GM18907 (cell line): ENCODE measurements around the gene CD55.
"Not testable (repeated sequence)": the region's sequence is repeated elsewhere in the genome, so short reads cannot be mapped to it uniquely, and the experiment has no call there.

Source experiments
- ATAC-seq: cut with Tn5 transposase; IDR thresholded peaks from one replicate; pipeline ENCODE4 v1.9.1; 2021; ENCODE audit warnings: mild to moderate bottlenecking, moderate library complexity; ENCODE audit not compliant: unreplicated experiment

The CD55 gene

DNA sequence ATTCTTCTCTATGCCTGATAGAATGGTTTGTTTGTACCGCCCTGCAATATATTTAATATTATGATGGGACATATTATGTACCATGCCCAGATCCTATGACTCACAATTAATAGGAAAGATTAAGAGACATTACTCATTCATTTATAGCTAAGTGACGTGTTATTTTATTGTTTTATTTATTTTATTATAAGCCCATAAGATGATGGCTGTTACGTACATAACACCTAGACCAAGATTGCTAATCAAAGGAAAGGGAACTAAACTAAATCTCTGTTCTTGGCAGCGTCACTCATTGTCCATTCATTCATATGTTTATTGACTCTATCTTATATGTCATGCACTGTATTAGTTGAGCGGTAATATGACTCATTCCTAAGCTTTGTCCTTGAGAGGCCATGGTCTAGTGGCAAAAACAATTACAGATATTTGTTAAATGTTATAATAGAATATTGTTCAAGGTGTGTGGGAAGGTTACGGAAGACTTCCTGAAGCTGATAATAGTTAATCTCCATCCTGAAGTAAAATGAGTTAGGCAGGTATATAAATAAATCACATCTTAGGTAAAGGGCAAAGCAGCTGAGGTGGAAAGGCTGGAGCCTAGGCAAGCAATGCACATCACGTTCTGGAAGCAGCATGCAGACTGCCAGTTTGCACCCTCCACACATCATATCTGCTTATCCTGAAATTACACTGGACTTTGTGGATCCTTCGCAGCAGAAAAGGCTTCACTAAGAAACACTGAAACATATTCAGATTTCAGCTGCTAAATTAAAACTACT is 16.6 kb upstream of the CD55 start:
- no peak for ATAC-seq

DNA sequence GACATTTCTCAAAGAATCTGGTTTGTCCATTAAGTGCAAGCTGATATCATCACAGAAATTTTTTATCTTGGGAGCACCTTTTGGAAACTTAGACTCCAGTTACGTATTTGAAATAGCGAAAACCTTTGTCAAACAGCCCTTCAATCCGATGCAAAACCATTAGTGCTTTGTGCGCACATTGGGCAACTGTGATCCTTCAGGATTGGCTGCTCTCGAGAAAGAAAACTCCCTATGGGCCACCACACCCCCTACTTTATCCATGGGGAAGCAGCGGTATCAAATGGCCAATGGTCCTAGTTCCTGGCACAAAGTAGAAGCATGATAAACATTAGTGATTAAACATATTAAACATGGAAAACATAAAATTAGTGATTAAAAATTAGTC is 16.0 kb upstream of the CD55 start:
- ATAC-seq: no peak

DNA sequence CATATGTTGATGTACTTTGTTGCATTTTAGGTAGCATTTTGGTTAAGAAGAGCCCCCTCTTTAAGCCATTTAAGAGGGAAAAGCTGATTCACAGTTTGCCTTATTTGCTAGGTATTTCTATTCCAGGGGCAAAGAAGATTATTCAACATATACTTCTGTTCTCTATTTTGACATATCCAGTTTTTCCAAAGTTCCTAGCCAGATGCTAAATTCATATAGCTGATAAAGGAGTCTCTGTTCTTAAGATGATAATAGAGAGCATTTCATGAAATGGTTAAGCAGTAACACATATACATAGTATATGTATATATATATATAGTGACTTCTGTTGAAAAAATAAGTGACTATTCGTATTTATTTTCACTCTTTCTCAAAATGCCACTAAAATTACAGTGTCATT is 15.5 kb upstream of the CD55 start:
- no peak for ATAC-seq

DNA sequence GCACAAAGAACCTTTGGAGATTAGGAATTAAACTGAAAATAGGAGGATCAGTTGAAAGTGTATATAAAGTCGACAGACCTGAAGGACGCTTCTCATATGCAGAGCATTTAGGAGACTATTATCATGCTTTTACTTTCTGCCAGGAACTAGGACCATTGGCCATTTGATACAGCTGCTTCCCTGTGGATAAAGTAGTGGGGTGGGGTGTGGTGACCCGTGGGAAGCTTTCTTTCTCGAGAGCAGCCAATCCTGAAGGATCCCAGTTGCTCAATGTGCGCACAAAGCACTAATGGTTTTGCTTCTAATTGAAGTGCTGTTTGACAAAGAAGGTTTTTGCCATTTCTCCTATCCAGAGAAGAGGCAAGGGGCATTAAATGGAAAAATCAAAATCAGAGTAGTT is 14.9 kb upstream of the CD55 start:
- no peak for ATAC-seq

DNA sequence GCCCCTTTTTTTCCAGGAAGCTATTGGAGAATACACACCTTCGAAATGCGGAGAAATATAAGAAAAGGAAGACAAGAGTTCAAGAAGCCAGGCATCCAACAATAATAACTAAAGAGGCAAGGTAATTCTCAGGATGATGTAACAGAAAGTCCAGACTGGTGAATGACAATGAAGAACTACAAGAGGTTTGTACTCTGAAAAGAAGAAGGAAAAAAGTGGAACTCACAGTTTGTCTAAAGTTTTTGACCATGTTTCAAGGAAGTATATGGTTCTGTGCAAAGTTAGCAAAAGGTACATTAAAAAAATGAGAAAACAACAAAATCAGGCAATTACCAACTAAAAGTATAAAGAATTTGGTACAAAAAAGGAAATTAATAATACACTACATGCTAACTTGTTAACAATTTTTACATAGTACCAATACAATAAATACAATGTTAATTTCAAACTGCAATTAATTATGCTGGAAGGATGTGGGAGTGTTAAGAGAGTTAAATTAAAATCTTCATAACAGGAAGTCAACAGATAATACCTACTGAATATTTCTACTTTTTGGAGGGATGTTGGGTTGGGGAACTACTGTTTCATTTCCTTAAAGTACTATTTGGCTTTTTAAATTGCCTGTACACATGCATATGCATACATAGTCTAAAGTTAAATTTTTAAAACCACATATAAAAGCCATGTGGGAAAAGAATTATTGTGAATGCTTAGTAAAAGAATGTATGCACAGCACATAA is 12.9 kb upstream of the CD55 start:
- ATAC-seq: no peak

DNA sequence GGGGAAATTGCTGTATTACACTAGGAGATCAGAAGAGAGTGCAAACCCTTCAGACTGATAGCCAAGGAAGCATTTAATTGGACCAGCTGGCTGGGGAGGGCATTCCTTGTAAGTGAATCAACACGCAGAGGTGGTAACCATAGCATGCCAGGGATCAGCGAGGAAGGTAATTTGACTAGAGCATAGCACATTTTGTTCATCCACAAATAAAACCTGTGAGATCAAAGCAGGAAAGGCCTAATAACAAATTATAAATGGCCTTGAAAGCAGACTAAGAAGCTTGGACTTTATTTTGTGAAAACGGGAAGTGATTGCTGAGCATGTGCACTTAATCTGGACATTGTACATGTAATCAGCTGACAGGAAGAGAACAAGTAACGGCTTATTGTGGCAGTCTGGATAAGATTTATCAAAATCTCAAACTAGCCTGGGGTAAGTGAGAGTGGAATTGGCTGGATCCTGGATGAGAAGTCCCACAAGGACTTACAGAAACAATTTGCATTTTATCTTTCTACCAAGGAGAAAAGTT is 11.7 kb upstream of the CD55 start:
- no peak for ATAC-seq

DNA sequence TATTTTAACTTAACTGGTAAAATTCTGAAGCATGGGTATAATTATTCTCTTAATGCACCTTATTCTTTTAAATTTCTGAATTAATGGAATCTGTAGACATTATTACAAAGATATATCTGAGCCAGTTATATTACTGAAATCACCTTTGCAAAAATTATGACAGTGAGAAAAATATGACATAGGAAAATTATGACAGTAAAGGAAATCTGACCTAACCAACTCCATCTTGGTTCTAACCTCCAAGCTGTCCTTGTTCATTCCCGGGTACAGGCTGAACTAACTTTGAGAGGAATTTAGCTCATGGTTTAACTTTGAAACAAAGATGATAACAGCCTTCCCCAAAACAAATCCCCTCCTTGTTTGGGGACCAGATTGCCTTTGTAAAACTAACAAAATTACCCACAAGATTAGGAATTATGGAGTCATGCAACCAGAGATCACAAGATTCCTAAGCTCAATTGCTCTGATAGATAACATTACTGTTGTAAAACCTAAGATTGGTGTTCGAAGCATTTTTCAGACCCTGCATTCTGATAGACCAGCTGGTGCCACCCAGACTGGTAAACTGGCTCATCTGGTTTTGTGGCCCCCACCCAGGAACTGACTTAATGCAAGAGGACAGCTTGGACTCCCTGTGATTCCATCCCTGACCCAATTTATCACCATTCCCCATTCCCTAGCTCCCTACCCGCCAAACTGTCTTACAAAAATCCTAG is 9.4 kb upstream of the CD55 start:
- ATAC-seq: no peak

DNA sequence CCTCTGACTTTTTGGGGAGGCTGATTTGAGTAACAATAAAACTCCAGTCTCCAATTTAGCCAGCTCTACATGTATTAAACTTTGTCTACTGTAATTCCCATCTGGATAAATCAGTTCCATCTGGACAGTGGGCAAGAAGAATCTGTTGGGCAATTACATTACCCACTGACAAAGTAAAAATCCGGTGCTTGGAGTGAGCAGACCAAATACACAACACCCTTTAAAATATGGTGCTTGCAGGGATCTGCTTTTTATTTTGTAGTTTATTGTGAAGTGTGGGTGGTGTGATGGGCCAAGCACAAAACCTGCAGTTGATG is 8.9 kb upstream of the CD55 start:
- no peak for ATAC-seq

DNA sequence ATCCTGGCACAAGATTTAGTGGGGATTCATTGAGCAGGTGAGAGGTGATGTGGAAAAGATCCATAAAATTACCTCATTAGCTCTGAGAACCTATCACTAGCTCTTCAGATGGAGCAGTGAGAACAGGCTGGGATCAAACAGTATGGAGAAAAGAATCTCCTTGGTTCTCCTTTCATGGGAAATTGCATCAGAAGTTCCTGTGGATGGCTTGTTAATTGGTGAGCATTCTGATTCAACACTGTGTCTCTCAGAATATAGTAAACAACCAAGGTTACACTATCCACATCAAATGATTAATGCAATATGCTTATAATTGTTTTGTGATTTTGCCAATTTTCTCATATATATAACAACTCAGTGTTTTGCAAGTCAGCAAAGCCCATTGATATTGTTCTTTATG is 8.3 kb upstream of the CD55 start:
- no peak for ATAC-seq

DNA sequence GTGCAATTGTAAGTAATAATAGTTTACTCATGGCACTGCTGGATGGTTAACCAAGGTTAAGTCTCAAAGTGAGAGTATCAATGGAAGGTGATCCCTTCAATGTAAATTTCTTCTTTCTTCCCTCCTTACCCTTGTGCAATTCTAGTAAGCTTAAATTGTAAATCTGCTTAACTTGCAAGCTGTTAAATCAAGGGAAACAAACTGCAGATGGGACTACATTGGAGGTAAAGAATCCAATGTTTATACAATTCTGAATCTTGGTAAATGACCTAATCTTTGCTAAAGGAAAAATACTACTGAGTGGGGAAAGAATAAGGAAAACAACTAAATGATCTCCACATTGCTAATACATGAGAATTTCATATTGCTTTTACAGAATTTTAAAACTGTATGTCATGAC is 6.7 kb upstream of the CD55 start:
- ATAC-seq: no peak

DNA sequence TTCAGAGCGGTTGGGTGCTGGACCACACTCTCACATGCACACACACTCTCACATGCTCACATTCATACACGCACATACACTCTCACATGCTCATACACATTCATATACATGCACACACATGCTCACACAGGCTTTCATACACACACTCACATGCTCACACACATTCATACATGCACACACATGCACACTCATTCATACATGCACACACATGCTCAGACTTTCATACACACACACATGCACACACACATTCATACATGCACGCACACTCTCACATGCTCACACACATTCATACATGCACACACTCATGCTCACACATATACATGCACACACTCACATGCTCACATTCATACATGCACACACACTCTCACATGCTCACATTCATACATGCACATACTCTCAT is 6.0 kb upstream of the CD55 start:
- ATAC-seq: no peak

DNA sequence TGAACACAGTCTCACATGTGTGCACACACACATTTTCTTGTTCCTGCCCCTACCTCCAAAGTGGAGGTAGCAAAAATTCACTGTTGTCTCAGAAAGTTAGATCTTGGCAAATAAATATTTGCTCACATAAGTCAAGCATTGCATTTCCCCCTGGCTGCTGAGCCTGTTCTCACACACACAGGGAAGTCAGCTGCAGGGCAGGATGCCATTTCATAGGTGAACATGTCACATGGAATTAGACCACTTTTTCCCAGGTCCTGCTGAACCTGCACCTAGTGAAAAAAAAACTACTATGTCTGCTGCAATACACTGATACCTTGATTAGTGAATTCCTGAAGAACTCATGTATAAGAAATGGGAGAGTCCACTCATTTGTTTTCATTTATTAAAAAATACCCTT is 5.3 kb upstream of the CD55 start:
- ATAC-seq: no peak

DNA sequence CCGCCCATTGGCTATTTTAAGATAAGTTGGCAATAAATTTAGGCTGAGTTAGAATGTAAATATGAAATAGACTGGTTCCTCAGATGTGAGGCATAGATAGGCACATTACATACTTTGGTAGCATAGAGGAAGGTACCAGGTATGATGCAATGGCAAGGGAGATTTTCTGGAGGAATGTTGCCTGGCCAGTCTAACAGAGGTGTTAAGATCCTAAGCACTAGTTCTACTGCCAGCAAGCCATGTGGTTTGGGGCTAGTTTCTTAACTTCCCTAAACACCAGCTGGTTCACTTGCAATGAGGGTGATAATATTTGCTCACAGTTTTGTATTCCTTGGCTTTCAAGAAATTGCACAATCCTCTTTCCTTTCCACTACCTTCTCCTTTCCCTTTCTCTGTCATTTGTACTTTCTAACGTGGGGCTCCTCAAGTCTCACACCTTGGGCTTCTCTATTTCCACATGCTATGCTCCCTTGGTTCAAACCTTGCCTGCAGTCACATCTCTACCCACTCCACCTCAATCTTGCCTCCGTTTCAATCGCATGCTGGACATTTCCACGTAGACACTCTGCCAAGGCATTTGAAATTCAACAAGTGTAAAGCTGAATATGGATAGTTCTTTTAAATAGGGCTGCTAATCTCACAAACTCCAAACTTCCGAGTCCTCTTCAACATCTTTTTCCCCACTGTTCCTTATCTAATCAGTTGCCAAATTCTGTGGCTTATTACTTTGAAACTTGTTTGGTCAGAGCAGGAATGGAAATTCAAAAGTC is 4.7 kb upstream of the CD55 start:
- no peak for ATAC-seq

DNA sequence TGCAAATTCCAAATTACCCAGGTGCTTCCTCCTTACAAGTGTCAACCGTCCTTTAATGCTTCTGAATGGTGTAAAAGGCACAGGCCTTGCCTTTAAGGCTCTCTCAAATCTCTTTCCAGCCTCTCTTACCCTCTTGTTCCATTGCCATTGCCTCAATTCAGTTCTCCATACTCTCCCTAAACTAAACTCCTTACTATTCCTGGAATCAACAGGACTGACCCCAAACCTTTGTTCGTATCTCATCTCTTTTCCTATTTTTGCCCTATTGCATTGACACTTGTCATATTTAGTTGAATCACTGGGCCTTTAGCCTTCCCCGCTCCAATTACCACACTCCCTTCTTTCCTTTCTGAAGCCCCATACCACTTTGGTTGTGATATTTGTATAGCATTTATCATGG is 3.9 kb upstream of the CD55 start:
- ATAC-seq: no peak

DNA sequence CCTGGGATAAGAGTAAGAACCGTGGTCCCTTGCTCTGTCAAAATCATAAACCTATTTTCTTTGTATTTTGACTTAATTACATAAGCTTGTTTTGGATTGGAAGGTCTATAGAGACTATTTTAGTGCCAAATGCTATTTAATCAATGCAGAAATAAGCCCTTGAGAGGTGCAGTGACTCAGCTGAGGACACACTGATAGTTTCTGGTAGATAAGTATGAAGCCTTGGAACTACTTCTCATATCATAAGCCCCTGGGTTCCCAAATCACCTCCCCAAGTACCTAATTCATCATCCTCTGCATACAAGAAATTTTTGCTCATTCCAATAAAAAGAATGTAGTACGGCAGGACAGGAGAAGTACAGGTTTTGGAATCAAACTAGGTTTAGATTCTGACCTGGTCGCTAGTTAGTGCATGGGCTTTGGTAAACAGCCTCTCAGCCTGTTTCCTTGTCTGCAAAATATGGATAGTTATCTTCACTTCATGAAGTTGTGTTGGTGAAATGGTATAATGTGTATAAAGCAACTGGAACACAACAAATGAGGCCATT is 3.3 kb upstream of the CD55 start:
- ATAC-seq: no peak

DNA sequence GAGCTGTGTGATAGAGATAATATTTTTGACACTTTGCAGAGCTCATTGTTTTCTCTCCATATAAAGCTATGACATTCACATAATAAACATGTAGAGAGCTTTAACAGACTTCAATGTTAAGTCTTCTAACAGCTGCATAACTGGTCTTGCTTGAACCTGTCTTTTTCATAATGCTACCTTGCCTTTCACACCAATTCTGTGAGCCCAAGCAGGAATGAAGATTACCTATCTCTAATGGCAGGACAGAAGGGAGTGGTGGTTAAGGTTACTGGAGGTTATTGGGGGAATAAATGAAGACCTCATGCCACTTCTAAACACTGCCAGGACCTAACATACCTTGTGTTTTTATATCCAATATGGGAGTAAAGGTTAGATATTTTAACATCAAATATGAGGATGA is 2.3 kb upstream of the CD55 start:
- ATAC-seq: no peak

DNA sequence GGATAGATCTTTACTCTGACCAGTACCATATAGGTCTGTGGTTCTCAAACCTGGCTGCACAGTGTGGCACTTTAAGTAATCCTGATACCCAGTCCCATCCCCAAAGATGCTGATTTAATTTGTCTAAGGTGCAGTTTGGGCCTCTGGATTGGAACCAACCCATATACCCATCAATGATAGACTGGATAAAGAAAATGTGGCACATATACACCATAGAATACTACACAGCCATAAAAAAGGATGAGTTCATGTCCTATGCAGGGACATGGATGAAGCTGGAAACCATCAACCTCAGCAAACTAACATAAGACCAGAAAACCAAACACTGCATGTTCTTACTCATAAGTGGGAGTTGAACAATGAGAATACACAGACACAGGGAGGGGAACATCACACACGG is 1.4 kb upstream of the CD55 start:
- not testable (repeated sequence) for ATAC-seq

DNA sequence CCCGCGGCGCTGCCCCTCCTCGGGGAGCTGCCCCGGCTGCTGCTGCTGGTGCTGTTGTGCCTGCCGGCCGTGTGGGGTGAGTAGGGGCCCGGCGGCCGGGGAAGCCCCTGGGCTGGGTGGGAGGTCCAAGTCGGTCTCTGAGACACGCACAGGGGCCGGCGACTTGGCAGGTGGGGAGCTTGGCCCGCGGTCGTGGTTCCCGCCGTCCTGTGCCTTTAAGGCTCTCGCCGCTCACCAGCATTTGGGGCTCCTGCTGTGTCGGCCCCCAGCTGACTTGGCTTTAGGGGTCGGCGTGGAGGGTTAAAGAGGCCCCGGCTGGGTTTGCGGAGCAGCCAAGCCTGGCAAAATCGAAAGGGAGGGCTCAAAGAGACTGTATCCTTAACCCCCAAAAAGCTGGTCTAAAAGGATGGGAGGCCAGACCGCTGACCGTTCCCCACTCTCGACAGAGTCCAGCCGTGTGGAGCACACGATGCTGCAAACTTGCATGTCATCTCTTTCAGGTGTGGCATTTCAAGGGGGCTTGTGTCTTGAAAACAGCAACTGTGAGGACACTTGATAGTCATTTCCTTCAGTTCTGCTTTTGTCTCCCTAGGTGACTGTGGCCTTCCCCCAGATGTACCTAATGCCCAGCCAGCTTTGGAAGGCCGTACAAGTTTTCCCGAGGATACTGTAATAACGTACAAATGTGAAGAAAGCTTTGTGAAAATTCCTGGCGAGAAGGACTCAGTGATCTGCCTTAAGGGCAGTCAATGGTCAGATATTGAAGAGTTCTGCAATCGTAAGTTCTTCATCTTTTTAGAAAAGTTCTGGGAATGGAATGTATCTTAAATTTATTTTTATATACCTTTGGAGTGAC is 540 bp downstream of the CD55 start:
- no peak for ATAC-seq

DNA sequence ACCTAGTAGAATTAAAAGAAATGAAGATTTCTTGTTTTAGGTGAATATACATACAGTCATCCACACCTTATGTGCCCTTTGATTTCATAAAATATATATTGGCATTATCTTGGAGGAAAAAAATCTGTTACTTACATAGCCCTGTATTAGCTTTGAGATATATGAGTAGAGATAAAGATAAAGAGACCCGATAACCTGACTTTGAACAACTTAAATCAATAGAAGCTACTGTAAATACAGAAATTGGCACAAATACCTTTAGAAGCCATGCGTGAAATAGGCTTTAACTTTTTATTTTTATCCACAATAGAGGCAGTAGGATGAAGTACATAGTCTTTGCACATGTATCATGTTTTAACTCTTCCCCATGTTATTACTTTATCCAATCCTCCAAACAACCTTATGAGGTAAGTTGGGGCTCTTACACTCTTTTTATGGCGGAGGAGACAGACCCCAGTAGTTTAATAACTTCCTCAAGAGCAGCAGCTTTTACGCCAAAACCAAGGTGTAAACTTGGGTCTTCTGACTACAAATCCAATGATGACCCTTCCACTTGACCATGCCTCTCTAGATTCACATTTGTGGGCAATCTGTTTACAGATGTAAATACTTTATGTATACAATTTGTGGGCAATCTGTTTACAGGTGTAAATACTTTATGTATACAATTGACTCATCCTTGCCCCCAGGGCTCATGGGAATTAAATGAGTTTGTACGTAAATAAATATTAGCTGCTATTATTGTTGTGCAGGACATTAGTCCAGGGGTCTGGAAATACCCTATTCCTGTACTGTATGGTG is 2.1 kb downstream of the CD55 start:
- ATAC-seq: no peak
